KG1 (cell line): Measurements from ENCODE around the gene SERAC1.
"Not testable (repeated sequence)": the region's sequence is repeated elsewhere in the genome, so short reads cannot be mapped to it uniquely, and the experiment has no call there.

Experiments used
- DNase-seq: peaks from one replicate; lab custom pipeline; 2025; lab: John Stamatoyannopoulos, UW

Gene SERAC1

DNA sequence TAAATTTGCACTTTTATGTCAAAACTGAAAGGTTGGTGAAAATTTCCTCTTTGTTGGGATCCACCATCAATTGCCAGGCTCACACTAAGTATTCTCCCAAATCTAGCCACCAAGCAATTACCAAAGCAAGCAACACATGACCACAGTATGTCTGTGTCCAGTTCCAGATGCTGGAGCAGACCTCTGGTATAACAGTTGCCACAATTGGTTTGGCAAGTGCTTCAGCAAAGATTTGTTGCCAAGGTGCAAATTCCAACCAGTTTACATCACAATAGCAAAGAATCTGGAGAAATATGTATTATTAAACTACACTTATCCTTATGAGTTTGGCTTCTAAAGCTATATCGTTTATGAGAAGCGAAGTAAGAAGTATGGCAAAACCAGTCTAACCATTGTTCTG is 6.5 kb upstream of the SERAC1 start:
- DNase-seq, result no peak

DNA sequence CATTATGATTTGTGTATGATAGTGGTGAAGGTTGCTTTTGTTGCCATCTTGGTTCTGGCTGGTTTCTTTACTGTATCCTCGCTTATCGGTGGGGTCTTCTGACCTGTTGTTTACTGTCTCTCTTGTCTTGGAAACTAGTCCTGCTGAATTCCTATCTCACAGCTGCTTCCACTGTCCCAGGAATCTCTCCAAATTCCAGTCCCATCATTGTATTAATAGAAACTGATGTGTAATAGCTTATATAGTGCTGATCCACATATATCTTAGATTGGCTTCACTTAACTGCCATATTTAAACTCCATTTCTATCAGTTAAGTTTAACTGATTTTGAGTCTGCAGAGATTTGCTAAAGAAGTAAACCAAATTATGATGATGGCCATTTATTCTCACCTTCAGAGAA is 6.0 kb upstream of the SERAC1 start:
- no peak for DNase-seq

DNA sequence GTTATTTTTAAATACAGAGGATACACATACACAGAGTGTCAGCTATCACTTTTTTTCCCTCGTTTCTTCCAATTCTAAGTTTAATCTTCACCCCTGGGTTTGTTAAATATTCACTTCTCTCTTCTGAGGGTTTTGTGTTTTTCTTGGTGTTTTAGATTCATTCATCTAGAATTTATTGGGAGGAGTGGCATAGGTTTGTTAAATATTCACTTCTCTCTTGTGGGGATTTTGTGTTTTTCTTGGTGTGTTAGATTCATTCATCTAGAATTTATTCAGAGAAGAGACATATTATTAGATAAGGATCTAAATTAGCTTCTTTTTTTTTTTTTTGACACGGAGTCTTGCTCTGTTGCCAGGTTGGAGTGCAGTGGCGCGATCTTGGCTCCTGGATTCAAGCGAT is 3.9 kb upstream of the SERAC1 start:
- DNase-seq, result no peak

DNA sequence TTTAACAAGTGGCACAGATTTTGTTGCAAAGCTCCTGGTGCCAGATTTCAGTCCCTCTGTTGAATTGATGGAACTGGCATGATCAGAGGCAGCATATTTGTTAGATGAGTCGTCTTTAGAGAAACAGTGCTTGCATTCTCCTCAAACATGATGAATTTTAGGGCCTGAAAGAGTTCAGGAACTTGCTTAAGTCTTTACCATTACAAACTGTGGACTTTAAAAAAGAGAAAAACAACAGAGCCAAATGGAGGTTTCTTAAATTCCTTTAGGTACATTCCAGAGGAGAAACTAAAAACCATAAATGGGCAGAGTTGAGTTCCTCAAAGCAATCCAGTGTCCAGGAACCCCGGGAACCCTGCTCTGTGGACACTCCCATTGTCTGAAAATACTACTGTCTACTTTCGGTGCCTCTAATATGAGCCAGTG is 2.6 kb upstream of the SERAC1 start:
- no peak for DNase-seq

DNA sequence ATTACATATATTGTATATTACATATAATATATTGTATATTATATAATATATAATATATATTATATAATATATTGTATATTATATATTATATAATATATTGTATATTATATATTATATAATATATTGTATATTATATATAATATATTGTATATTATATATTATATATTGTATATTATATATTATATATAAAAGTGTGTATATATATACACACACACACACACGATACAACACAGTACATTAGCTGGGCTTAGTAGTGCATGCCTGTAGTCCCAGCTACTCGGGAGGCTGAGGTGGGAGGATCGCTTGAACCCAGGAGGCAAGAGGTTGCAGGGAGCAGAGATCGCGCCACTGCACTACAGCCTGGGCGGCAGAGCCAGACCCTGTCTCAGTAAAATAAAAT is 1.6 kb upstream of the SERAC1 start:
- DNase-seq, result not testable (repeated sequence)

DNA sequence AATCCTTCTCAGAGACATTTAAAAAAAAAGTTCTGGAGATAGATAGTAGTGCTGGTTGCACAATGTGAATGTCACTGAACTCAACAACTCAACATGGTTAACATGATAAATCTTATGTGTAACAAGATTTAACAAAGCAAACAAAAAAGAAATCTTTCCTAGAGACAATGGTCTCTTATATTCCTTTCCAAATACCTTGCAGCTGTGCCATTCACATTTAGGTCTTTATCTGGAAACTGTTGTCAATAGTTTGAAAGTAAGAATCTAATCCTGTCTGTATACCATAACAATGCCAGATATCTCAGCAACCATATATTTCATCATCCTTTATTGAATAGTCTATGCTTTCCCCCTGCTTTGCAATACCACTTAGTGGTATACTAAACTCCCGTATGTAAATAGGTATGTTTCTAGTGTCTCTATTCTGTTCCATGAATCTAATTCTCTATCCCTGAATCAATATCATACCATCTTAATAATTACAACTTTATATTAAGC is 2.1 kb downstream of the SERAC1 start:
- no peak for DNase-seq

DNA sequence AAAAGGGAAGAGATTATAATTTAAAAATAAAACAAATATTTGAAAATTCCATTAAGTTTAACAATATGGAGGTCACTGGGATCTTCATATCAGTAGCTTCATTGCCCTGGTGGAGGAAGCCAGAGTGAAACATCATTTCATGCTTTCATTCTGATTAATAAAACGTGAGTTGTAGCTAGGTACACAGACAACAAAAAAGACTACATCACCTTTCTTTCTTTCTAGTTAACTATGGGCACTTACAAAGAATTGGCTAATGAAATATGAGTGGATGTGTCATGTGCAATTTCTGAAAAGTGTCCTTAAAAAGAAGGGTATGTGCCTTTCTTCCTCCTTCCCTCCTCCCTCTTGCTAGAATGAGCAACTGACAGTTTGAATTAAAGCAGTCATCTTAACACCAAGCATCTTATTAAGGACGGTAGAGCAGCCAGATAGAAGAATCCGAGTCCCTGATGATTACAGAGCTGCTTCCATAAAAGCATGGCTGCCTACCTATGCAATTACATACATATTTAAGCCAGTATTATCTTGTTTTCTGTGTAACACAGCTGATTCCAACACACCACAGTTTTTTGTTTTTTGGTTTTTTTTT is 3.4 kb downstream of the SERAC1 start:
- no peak for DNase-seq

DNA sequence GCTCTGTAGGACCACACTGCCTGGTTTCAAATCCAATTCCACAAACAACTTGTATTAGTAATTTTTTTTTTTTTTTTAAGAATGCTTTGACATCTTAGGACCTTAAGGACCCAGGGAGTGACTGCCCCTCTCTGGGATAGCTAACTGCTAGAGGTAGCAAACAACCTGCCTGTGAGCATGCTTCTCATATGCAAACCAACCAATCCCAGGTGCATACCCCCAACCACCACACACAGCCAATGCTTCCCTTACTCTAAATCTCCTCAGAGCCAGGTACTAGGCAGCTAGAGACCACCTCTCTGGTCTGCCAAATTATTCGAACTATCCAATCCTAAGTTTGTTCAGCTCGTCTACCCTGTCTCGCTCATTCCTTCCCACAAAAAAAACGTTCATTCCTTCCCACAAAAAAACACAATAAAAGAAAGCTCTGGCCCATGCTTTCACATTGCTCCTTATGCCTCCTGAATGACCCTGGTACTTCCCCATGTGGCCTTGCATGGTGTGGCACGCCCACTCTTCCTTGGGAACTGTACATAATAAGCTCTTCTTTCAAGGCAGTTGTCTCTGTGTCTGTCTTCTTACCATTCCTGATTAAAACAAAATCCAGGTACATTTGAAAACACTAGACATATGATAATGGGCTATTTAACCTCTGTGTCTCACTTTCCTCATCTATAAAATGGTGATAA is 6.4 kb downstream of the SERAC1 start:
- DNase-seq, result no peak

DNA sequence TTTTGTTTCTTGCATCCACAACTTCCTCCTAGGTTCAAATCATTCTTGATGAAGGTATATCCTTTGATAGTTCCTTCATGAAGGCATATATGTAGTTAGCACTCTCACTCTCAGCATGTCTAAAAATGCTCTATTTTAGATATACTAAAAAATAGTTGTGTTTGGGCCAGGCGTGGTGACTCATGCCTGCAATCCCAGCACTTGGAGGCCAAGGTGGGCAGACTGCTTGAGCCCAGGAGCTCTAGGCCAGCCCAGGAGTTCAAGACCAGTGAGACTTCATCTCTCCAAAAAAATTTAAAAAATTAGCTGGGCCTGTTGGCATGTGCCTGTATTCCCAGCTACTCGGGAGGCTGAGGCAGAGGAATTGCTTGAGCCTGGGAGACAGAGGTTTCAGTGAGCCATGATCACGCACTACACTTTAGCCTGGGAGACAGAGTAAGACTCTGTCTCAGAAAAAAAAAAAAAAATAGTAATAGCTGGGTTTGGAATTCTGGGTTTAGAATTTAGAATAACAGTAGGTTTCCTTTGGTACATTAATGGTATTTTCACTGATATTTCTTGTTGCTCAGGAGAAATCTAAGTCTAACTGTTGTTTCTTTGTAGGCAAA is 7.0 kb downstream of the SERAC1 start:
- no peak for DNase-seq

DNA sequence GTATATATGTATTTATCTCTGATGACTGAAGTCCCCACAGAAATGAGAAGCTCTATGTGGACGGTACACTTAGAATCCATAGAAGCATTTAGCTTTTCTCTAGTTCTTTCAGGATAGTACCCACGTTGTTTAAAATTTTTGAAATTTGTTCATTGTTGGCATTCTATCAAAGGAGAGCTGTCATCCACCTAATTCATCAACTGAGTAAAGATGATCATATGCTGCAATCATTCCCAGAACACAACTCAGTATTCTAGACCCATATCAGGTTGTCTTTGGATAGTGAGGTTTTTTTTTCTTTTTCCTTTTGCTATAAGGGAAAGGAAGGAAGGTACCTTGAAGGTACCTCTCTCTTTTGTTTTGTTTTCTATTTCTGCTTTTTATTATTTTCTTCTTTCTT is 9.3 kb downstream of the SERAC1 start:
- DNase-seq, result no peak

DNA sequence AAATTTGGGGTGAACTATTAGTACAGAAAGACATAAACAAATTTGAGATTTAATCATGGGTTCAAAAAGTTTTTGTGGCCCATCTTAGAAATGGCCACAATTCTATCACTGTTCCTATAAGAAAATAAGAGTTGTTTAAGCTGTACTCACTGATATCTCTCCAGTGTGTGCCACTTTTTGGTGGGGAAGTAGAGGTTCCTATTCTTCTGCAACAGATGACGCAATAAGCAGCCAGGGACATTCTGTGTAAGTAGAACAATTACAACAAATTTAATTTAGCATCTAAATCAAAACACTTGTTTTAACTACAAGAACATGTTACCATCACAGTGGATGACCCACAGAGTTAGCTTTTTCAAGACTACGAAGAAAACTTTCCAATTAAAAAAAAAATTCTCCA is 9.9 kb downstream of the SERAC1 start:
- no peak for DNase-seq

DNA sequence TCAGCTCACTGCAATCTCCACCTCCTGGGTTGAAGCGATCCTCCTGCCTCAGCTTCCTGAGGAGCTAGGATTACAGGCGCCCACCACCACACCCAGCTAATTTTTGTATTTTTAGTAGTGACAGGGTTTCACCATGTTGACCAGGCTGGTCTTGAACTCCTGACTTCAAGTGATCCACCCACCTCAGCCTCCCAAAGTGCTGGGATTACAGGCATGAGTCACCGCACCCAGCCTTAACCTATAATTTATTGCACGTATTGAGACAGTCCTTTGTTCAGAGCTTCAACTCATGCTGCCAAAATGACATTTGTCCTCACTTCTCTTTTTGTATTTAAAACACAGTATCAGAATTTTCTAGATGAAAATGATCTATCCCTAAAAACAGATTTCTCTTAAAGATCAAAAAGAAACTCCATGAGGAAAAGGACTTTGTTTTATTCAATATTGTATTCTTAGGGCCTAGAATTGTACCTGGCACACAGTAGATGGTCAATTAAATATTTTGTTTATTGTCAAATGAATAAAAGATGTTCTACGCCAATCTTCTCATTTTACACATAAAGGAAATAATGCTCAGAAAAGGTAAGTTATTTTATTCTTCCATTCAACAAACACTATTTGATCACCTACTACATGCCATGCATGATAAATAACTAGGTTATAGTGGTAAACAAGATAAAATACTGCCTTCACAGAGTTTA is 10.8 kb downstream of the SERAC1 start:
- no peak for DNase-seq

DNA sequence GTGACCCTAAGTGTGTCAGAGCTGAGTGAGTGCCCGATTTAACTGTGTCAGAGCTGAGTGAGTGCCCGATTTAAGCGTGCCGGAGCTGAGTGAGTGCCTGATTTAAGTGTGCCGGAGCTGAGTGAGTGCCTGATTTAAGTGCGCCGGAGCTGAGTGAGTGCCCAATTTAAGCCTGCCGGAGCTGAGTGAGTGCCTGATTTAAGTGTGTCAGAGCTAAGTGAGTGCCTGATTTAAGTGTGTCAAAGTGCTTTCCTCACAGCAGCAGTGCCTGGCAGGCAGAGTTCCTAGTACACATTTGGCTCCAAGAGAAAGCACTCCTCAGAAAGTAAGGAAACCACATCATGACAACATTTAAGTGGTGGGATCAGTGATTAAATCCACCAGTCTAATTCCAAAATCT is 13.2 kb downstream of the SERAC1 start:
- DNase-seq, result no peak

DNA sequence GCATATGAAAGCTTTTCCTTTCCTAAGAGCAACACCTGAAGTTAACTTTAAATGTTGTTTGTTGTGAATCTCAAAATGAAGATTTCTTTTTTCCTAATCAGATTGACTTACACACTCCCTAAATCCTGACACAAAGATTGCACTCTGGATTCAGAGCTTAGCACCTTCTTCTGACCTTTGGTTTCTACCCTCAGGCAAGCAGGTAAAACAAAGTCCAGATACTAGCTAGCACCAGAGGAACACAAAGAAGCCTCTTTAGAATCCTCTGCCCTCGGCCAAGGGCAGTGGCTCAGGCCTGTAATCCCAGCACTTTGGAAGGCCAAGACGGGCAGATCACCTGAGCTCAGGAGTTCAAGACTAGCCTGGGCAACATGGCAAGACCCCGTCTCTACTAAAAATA is 14.5 kb downstream of the SERAC1 start:
- DNase-seq, result no peak

DNA sequence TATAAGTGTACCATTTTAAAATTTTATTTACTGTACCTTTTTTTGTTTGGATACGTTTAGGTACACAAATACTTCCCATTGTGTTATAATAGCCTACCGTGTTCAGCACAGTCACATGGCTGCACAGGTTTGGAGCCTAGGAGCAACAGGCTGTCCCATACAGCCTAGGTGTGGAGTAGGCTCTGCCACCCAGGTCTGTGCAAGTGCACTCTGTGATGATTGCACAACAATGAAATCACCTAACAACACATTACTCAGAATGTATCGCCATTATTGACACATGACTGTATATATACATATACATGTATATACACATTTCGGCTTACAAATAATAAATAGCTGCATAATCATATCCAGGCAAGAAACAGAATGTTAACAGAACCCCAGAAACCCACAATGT is 15.4 kb downstream of the SERAC1 start:
- DNase-seq, result no peak

DNA sequence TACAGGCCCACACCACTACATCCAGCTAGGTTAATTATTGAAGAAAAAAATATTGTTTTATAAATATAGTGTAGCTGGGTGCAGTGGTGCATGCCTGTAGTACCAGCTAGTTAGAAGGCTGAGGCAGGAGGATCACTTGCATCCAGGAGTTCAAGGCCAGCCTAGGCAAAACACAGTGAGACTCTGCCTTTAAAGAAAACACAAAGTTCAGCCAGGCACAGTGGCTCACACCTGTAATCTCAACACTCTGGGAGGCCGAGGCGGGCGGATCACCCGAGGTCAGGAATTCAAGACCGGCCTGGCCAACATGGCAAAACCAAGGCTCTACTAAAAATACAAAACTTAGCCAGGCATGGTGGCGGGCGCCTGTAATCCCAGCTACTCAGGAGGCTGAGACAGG is 16.0 kb downstream of the SERAC1 start:
- DNase-seq, result not testable (repeated sequence)

DNA sequence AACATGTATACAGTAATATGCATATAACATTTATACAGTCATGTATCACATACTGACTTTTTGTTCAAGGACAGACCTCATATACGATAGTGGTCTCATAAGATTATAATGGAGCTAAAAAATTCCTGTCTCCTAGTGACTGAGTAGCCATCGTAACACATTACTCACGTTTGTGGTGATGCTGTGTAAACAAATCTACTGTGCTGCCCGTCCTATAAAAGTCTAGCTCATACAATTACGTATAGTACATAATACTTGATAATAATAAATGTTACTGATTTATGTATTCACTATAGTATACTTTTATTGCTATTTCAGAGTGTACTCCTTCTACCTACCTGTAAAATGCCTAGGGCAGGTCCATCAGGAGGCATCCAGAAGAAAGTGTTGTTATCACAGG is 17.4 kb downstream of the SERAC1 start:
- no peak for DNase-seq

DNA sequence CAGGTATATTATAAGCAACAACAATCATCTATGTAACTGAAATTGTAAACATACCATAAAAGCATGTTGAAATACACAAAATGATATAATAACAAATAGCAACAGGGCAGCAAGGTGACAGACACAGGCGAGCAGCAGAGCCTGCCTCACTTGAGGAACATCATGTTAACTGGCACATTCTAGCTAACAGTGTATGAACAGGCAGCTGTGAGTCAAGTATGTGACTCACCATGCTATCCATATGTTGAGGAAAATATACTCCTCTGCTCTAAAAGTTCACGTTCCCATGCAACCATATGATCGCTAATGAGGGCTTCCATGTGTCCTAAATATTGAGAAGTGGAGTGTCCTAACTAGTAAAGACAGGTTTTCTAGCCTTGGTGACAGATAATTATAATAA is 18.4 kb downstream of the SERAC1 start:
- no peak for DNase-seq

DNA sequence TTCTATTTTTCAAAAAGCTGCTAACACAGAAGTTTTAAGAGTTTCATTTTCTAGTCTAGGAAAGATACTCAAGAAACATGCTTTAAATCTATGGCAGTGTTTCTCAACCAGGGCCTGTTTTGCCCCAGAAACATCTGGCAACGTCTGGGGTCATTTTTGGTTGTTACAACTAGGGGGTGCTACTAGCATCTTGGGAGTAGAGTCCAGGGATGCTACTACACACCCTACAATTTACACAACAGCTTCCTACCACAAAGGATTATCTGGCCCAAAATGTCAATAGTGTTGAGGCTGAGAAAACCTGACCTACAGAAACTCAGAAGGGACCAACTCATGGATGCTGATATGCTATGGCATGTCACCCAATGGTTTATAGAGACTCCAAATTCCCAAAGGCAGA is 24.4 kb downstream of the SERAC1 start:
- DNase-seq, result no peak

DNA sequence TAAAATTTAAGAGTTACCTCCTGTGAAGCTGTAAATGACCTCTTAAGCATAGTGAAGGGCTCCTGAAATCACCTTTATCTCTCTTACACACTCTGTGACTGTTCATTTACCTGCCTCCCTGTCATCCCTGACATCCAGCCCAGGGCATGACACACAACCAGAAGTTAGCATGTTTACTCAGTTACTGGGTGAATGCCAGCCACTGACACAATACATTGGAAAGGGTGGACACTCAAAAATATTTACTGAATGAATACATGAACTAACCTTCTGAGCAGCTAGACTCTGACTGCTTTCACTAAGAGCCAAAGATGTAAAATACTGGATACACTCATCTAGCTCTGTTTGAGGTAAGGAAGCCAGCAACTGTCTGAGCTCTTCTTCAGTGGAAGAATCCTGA is 25.3 kb downstream of the SERAC1 start:
- no peak for DNase-seq

DNA sequence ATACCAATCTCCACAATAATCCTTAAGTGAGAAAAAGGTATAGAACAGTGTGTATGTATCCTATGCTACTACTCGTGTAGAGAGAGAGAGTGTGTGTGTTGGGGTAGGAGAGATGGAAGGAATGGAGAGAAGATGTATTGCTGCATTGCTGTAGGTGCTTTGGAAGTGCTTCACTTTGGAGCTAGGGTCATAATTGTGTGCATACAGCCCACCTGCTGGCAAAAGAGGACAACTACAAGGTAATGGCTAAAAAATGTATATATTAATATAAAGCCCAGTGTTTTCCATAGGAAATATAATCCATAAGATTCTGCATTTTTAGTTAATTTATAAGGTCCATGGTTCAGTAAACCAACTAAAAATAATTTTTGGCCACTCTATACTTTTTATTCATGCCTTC is 36.1 kb downstream of the SERAC1 start:
- DNase-seq, result no peak

DNA sequence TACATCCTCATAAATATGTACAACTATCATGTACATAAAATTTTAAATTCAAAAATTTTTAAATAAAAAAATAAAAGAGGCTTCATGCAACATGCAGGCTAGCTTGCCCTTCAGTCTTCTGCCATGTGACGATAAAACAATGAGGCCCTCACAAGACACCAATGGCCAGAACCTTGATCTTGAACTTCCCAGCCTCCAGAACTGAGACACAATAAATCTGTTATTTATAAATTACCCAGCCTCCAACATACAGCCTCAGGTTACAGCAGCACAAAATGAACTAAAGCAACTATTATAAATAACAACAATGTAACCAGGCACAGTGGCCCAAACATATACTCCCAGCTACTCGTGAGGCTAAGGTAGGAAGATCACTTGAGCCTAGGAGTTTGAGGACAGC is 42.8 kb downstream of the SERAC1 start:
- DNase-seq, result no peak

DNA sequence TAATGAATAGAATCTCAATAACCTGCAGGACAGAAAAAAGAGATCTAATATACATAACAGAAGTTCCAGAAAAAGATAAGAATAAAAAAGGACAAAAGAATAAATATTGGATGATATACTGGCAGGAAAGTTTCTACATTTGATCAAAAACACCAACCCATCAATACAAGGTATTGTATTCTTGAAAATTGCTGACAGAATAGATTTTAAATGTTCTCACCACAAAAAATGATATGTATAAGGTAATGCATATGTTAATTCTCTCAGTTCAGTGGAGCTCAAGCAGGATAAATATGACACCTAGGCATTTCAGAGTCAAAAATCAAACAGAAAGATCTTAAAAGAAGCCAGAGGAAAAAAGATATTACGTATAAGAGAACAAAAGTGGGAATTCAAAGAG is 43.8 kb downstream of the SERAC1 start:
- no peak for DNase-seq
